ENCODE measurements around the gene SORCS2. TPM values are rescaled to one million over a fixed set of nuclear protein-coding genes. Genes with fewer than 3 reads are reported as not detected.

SORCS2 gene
- total RNA-seq, 1 donor from 2014 or later = under 0.01 TPM

DNA sequence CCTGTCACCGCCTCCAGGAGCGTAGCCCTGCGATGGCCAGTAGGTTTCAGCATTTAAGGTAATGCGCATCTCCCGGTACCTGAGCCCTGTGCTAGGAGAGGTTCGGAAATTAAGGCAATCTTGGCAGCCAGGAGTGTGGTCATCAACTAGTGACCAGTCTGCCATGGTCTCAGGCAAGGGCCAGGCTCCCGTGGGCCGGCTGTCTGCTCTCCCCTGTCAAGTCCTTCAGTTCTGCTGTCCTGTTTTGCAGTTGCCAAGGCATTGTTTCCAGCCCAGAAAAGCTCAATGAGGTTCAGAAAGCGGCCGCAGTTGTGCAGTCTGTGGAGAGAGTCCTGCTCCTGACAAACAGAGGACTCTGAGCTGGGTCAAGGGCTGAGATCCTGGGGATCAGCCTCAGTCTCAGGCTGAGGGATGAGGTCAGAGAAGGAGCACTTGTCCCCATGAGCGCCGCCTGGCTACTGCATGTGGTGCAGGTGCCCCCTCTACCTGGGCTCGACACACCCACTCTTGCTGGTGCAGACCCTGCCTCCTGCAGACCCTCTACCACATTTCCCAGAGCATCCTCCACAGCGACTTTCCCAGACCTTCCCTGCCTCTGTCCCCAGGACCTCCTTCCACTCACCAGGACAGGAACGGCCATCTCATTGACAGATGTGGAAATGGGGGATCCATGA, 295.8 kb downstream of the SORCS2 start:
- no peak for DNase-seq

DNA sequence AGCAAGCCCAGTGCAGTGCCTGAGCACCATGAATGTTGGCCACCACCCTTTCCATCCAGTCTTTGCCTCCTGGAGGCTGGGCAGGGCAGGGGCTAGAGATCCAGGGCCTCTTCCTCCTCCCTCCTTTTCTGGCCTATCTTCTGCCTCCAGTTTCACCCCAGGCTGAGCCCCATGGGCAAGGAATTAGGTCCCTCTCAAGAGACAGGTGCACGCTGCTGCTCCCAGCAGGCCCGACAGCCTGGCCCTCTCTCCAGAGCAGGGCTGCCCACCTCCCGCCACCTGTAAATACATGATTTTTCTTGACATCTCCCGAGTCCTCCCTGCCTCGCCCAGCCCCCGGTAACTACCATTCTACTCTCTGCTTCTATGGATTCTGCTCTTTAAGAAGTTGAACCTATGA, 299.6 kb downstream of the SORCS2 start:
- DNase-seq = no peak

DNA sequence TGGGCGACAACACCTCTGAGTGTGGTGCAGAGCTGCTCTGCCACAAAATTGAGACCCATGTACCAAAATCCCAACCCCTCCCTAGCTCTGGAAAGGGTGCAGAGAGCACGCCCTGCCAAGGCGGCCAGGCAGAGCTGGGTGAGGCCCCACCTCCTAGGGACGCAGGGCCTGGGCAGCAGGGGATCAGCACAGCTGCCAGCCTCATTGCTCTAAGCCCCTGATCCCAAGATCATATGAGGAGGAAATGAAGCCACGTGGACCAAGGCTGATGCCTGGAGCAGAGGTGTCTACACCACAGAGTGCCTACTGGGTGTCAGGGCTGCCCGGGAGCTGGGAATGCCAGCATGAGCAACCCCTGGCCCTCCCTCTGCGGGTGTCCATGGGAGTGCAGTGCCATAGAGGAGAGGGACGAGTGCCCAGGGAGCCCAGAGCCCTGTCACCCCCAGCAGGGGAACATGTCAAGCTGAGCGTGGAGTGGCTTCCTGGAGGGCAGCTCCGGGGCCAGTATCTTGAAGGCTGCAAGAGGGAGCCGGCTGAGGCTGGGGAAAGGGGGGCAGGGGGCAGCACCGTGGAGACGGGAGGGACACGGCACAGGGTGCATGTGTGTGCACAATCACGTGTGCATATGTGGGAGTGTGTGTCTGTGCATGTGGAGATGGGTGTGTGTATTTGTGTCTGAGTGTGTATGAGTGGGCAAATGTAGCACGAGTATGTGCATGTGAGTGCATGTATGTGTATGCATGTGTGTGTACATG, 306.3 kb downstream of the SORCS2 start:
- no peak for DNase-seq

DNA sequence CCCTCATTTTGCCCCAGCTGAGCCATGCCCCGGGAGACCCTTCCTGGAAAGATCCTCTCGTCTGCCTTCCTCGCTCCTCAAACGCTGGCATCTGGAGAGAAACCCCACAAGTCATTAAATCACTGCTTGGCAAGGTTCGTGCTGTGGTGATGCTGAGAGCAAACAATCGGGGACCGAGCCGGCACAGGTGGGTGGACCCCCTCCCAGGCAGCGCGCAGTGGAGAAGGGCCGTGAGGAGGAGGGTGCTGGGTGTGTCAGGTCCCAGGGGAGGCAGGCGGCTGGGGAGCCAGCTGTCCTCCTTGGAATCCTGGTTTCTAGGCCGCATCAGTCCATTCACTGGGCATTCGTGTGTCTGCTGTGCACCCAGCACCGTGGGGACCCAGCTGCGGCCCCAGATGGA, 307.3 kb downstream of the SORCS2 start:
- no peak for DNase-seq

DNA sequence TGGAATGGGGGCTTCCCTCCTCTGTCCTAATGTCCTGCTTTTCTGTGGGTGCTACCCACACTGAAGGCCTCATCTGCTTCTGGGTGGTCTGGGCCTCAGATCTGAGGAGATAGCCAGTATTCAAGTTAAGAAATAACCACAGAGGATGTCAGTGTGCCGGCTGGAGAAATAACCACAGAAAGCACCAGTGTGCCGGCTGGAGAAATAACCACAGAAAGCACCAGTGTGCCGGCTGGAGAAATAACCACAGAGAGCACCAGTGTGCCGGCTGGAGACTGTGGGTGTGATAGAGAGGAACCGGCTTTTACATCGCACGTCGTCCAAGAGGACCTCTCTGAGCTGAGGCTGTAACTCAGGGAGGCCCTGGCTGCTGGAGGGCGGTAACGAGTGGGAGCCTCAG, 308.1 kb downstream of the SORCS2 start:
- DNase-seq = no peak

DNA sequence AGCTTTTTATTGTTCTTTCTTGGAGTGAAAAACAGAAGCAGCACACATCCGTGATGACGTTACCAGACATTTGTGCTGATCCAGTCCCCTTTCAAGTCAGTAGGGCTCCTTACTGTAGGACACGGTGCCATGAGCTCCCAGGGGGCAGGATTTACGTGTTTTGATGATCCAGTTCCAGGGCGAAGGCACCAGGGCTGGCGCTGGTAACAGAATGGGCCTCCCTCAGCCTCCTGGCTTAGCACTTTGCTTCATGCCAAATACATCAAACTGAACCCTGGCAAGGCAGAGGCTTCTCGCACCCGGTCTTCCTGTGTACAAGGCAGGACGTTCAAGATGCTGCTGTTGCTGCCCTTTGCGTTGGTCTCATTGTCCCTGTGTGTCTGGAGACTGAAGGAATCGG, 309.0 kb downstream of the SORCS2 start:
- no peak for DNase-seq

DNA sequence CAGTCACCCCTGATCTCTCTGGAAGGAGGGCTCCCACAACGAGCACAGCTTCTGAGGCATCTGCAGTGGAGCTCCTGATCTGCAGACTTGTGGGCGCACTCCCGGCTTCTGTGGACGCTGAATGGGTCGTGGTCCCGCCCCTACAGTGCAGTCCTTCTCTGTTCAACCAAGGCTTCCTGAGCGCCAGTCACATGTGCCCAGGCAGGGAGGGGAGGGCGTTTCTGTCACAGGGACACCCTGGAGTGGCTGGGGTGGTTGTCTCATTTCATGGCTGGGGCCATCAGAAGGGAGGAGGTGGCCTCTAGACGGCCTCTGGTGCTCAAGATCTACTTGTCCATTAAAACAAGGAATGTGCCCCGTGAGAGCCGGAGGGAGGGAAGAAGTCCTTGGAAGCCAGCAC, 309.5 kb downstream of the SORCS2 start:
- DNase-seq = no peak

DNA sequence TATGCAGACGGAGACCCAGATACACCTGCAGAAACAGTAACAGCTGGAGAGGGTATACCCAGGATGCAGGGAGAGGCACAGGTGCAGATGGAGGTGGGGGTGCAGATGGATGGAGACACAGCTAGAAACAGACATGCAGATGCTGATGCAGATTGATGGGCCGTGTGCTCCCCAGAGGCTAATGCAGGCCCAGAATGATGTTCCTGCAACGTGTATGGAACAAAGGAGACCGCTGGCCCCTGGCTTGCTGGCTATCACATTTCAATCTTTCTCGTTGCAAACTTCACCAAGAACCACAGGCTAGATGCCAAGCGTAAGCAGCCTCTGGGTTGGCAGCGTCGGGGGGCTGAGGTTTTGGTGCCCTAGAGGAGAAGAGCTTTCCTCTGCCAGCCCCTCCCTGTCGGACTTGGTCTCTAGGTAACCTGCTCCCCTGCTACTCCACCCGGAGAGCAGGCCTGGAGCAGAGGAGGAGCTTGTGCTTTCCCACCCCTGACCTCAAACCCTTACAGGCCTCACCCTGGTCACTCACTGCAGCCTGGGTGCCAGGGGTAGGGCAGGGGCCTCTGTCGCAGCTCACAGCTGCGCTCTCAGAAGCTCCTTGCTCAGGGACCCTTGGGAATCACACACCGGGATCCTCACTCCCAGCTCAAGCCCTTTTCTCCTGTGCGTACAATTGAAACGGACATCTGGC, 311.4 kb downstream of the SORCS2 start:
- no peak for DNase-seq

DNA sequence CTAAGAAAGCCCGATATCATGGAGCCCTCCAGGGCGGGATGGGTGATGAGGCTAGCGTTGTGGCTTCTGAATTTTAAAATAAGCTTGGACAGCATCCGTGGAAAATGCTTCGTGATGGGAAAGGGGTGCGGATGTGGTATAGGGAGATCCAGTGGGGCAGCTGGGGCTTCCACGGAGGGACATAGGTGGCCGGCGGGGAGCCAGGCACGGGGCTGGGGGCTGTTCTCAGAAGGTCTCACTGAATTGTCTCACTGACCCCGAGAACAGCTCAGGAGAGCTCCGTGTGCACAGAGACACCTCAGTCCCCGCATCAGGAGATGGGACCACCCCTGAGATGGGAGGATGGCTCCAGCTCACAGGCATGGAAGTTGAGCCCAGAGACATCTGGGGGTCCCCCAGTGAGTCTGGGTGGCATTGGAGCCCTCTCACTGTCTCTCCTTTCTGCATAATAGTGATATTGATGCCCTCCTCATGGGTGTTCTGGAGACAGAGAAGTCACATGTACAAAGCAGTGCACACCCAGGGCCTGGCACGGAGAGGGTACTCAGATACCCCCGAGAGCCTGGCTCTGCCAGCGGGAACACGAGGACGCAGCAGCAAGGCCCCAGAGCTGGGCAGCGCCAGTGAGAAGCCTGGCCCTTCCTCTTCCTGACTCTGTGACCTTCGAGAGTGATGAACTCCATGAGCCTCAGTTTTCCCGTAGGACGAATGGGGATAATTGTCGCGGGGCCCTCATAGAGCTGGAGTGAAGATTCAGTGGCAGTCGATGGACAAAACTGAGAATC, 313.0 kb downstream of the SORCS2 start:
- no peak for DNase-seq

DNA sequence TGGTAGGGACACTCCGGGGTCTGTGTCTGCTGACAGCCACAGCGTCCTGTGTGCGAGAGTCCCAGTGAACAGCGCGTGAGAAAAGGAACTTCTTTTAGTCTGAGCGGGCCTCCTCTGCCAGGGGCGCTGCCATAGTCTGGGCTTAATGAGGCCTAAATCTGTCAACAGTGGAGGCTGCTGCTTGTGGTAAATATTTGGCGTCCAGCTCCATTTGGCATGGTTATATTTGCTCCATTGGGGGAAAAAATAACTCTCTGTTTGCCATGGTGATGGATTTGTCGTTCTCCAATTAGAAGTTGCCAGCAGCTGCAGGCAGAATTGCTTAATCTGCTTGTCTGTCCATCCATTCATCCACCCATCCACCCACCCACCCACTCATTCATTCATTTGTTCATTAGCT, 313.8 kb downstream of the SORCS2 start:
- DNase-seq = no peak

DNA sequence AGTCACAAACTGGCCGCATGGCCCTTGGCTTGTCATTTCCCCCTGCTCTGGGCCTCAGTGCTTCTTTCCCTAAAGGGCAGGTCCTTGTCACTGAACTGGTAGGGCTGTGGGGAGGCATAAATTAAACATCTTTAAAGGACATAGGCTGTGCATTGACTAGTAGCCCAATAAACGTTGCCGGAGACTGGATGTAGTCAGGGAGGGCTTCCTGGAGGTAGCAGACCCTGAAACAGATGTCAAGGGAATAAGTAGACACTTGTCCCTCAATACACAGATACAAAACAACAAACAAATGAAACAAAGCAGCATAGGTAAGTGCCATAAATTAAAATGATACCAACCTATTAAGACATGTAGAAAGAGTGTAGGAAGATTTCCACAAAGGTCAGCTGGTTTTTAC, 314.2 kb downstream of the SORCS2 start:
- DNase-seq = no peak

DNA sequence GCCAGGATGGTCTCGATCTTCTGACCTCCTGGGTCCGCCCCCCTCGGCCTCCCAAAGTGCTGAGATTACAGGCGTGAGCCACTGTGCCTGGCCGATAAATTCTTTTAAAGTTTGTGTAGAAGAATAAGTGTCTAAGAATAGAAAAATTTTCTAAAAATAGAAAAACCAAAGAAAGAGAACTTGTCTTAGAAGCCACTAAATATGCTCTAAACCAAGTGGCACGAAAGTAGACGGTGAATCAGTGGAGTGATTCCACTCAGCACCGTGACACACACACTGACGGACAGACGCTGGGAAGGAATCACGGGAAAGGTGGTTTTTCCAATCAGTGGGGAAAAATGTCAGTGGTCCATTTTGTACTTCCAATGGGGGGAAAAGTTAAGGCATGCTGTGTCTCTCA, 315.0 kb downstream of the SORCS2 start:
- no peak for DNase-seq

DNA sequence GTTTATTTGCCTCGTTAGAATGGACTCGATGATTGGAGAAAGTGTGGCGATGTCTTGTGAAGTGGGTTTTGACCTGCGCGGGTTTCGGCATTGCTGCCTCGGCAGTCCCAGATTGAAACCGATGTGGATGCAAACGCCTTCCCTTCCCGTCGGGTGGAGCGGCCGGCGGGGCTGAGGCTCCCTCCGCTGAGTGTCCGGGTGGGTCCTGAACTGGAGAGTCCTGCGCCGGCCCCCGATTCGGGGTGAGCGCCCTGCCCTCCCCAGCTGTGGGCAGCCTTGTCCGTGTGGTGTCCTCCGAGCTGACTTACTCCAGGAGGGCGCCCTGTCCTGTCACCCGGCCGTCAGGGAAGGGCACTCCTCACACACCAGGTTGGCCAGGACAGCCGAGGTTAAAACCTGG, 317.7 kb downstream of the SORCS2 start:
- no peak for DNase-seq

DNA sequence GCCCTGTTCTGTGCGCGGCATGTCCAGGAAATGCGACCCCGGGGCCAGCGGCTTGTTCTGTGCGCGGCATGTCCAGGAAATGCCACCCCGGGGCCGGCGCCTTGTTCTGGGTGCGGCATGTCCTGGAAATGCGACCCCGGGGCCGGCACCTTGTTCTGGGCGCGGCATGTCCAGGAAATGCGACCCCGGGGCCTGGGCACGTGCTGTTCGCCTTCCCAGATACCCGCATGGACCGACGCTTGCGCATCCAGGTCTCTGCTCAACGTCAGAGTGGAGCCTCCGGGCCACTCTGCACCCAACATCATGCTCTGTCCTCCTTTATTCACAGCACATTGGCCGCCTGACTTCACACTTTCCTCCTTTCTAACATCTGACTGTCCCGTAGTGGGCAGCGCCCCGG, 318.2 kb downstream of the SORCS2 start:
- DNase-seq = no peak

DNA sequence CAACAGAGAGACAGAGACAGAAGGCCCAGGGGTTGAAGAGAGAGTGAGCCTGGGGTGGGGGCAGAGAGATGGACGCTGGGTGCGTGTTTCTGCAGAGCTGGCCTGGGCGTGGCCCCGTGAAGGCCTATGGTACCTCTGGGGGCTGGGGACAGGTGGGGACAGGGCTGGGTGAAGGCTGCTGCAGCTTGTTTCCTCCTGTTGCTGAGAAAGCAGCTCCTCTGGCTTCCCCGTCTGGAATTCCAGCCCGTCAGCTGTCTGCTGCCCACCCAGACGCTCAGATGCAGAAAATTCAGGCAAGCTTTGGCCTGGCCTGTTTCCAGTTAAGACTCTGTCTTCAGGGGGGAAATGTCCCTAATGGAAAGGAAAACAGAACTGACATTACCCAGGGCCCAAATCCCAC, 319.2 kb downstream of the SORCS2 start:
- DNase-seq = no peak

DNA sequence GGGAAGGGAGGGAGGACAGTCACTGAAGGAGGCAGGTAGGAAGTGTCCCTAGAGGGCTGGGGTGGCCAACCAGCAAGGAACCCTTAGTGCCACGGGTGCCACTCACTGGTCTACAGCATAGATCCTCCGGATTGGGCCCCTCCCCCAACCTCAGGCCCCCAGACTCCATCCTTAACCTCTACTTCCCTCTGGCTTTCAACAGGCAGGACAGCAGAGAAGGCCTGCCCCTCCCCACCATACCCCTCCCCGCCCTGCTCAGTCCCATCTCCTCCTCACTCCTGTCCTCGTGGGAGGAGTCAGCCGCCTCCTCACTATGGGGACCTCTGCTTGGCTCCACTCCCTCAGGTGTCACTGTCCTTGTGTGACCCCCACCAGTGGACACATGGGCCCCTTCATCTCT, 320.1 kb downstream of the SORCS2 start:
- DNase-seq = no peak

DNA sequence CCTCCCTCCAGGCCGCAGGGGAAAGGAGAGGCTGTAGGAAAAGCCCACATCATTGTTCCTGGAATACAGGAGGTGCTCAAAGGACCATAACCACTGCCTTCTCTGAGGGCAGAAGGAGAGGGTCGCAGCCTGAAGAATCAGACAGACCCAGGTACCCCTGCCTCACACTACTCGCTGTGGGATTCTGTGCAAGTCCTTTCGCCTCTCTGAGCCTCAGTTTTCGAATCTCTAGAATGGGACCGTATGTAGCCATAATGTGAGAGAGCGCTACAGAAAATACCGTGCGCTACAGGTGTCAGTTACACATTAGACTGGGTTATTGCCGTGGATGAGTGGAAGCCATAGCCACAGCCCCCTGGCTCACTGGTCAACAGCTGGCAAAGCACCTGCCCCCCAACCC, 320.6 kb downstream of the SORCS2 start:
- no peak for DNase-seq

DNA sequence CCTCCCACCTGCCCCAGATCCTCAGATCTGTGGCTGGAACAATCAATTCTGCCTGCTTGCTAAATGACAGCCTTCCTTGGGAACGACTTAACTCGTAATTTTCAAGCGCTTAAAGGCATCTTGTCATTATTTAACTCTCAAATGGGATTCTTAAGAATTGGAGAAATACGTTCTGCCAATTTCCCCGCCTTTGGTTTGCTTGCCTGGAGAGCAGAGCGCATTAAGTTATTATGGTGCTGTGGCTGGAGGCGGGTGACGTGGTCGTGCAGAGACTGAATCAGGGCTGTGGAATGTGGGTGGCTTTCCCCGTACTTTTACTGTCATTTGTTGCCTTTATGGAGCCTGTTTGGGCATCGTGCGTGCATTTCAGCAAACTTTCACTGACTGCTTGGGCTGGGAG, 321.3 kb downstream of the SORCS2 start:
- DNase-seq = no peak

DNA sequence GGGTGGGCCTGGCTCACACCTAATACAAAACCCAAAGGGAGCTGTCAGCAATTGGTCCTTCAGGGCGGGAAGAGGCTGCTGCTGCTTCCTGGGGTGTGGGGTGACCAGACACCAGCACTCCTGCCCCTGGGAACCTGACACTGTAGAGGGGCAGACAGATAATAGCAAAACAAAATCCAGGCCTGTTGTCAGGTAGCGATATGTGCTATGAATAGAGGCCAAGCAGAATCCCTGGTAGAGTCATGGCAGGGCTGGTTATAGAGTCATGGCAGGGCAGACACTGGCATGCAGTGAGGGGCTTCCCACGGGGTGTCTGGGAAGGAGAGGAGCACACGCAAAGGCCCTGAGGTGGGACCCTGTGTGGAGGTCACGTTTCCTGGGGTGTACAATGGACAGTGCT, 321.9 kb downstream of the SORCS2 start:
- DNase-seq = no peak

DNA sequence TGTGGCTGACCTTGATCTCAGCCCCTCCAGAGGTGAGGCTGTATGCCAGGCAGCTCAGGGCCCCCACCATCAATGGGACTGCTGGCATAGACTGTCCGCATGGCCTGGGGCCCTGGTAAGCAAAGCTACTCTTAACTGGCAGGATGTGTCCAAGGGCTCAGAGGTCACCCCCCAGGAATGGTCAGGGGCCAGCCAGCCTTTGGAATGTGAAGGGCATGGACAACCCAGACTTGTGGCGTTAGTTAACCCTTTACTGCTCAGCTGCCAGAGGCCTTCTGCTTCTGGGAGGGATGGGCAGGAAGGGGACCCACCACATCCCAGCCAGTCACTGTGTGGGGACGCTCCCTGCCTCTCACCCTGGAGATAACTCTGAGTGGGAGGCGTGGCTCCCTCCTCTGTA, 322.5 kb downstream of the SORCS2 start:
- no peak for DNase-seq

DNA sequence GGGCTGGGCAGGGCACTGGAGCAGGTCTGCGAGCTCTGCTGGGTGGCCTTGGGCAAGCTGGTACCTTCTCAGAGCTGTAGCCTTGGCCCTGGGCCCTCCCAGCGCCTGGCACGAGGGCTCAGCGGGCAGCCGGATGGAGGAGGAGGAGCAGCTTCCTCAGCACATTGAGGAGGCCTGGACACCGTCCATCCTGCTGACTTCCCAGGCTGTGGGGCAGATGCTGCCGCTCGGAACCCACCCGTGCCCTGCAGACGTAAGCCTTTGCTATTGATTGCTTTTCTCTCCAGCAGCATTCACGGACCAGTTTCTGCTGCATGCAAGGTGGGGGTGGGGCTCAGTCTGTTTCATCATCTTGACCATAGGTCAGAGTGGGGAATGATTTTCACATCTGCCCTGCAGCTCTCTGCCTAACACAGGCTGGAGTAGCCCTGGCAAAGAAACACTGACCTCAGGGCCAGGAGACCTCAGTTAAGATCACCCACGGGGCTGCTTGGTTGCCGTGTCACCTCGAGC, 323.1 kb downstream of the SORCS2 start:
- DNase-seq = no peak

DNA sequence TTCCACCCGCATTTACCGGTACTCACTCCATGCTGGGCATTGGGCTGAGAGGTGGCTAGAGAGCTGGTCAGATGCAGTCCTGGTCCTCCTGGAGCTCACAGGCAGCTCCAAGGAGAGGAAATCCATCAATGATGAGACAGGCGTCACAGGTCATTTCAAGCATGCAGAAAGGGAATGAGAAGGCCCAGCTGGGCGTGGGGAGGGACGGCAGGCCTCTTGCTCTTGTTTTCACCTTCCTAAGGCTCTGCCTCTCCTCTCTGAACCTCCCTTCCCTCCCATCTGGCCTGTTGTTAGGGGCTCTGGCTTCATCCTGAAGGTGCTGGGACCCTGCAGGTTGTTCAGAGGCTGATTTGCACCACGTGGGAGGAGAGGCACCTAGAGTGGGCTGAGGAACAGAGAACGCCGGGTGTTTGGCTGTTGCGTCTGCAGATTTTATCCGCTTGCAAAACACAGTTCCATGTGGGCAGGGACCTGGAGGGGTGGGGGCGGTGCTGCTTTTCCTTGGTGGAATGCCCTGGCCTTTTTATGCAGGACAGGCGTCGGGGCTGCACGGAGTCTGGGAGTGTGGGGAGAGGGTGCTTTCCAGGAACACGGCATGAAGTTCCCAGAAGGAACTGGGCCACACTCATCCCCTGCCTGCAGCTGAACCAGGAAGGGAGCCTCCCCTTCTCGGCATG, 323.9 kb downstream of the SORCS2 start:
- no peak for DNase-seq

DNA sequence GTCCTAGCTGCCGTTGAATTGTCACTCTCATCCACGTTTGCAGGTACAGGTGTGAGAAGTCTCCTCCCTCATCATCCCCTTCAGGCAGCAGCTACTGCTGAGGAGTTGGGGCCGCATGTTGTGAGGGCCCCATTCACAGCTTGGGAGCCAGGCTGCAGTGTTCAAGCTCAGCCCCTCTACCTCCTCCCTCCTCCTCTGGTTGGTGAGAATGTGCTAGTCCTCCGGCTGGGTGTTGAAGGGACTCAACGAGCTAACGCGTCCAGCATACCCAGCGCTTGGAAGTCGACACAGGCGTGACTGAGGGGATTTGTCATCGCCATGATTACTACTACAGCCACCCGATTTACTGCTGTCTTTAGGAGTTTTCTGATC, 324.4 kb downstream of the SORCS2 start:
- DNase-seq = no peak

All from dermis blood vessel endothelial cell (primary cell).